Measurements from ENCODE around the gene MLPH. TPM values are rescaled to one million over a fixed set of nuclear protein-coding genes. Genes with fewer than 3 reads are reported as not detected.
A peak's percentile ranks its signal among the peaks of the same experiment; 100 is the strongest.

MLPH gene
- total and polyA plus RNA-seq, 2 experiments from 2014 or later = 8.1 to 10.8 TPM

GRCh38 chr2:237497009-237497837 is 10.2 kb downstream of the MLPH start:
- no peaks in the 10 kb centered on the region for H4K20me1 ChIP-seq (ENCODE audit: insufficient read depth)
- H3F3A ChIP-seq (ENCODE audit: insufficient read depth) = peaks cover 38% of the 10 kb centered on the region
- WGBS, 2 experiments (ENCODE audit: low coverage in 1 of 2, low lambda C conversion rate in 2 of 2, missing lambda C conversion rate in 2 of 2) = 67% methylated on average over 23 of the region's 23 CpGs
- DNase-seq = no peak
- in situ Hi-C loops (cut with MboI) = no loop called here
- no peaks in the 10 kb centered on the region for H3K36me3 ChIP-seq (ENCODE audit: low read depth)
- peak overlapping the region; percentile 88 for H3K27ac ChIP-seq
- peaks cover 16% of the 10 kb centered on the region for H3K79me2 ChIP-seq (ENCODE audit: insufficient read depth)
- no peaks in the 10 kb centered on the region for H3K9me3 ChIP-seq (ENCODE audit: low read depth)
- H3K9me2 ChIP-seq (ENCODE audit: insufficient read depth) = no peaks in the 10 kb centered on the region
- peak overlapping the region; percentile 36 for H3K4me3 ChIP-seq
- peak overlapping the region; percentile 81 for H3K9ac ChIP-seq
- peak overlapping the region; percentile 64 for H2AFZ ChIP-seq
- peaks cover 46% of the 10 kb centered on the region for H3K4me1 ChIP-seq (ENCODE audit: insufficient read depth)
- TF ChIP-seq EZH2phosphoT487 (IDR thresholded peaks at IDR 0.05; ENCODE audit: insufficient read depth, low read depth) = no peak
- TF ChIP-seq EZH2 (IDR thresholded peaks at IDR 0.05; ENCODE audit: insufficient read depth, poor library complexity, severe bottlenecking) = no peak
- H3K4me2 ChIP-seq (ENCODE audit: unreplicated experiment) = peak overlapping the region; percentile 67
- no peaks in the 10 kb centered on the region for H3K27me3 ChIP-seq (replicated peaks; ENCODE audit: insufficient read depth)

GRCh38 chr2:237497838-237498186 is 10.8 kb downstream of the MLPH start:
- no peaks in the 10 kb centered on the region for H3K9me3 ChIP-seq (ENCODE audit: low read depth)
- no peaks in the 10 kb centered on the region for H3K36me3 ChIP-seq (ENCODE audit: low read depth)
- H3F3A ChIP-seq (ENCODE audit: insufficient read depth) = peaks cover 43% of the 10 kb centered on the region
- H3K9me2 ChIP-seq (ENCODE audit: insufficient read depth) = no peaks in the 10 kb centered on the region
- 4 to 5% methylated on average over 10 of the region's 10 CpGs for WGBS, 2 experiments (ENCODE audit: low coverage in 1 of 2, low lambda C conversion rate in 2 of 2, missing lambda C conversion rate in 2 of 2)
- H3K9ac ChIP-seq = peak overlapping the region; percentile 81
- peak overlapping the region; percentile 88 for H3K27ac ChIP-seq
- H3K27me3 ChIP-seq (replicated peaks; ENCODE audit: insufficient read depth) = no peaks in the 10 kb centered on the region
- H3K4me2 ChIP-seq (ENCODE audit: unreplicated experiment) = peak overlapping the region; percentile 67
- TF ChIP-seq EZH2phosphoT487 (IDR thresholded peaks at IDR 0.05; ENCODE audit: insufficient read depth, low read depth) = no peak
- TF ChIP-seq EZH2 (IDR thresholded peaks at IDR 0.05; ENCODE audit: insufficient read depth, poor library complexity, severe bottlenecking) = no peak
- H3K79me2 ChIP-seq (ENCODE audit: insufficient read depth) = peaks cover 16% of the 10 kb centered on the region
- H2AFZ ChIP-seq = peak overlapping the region; percentile 64
- in situ Hi-C loops (cut with MboI) = no loop called here
- peaks cover 52% of the 10 kb centered on the region for H3K4me1 ChIP-seq (ENCODE audit: insufficient read depth)
- peak overlapping the region; percentile 36 for H3K4me3 ChIP-seq
- DNase-seq = peak; percentile 93
- H4K20me1 ChIP-seq (ENCODE audit: insufficient read depth) = no peaks in the 10 kb centered on the region

- H3K36me3 ChIP-seq (ENCODE audit: low read depth) = no peaks in the 10 kb centered on the region
- H4K20me1 ChIP-seq (ENCODE audit: insufficient read depth) = no peaks in the 10 kb centered on the region
- H3K27ac ChIP-seq = peak overlapping the region; percentile 88
- in situ Hi-C loops (cut with MboI) = no loop called here
- H3K9me2 ChIP-seq (ENCODE audit: insufficient read depth) = no peaks in the 10 kb centered on the region
- 32 to 35% methylated on average over 11 of the region's 11 CpGs for WGBS, 2 experiments (ENCODE audit: low coverage in 1 of 2, low lambda C conversion rate in 2 of 2, missing lambda C conversion rate in 2 of 2)
- H3K4me2 ChIP-seq (ENCODE audit: unreplicated experiment) = peak overlapping the region; percentile 67
- DNase-seq = peak; percentile 73
- H3K27me3 ChIP-seq (replicated peaks; ENCODE audit: insufficient read depth) = no peaks in the 10 kb centered on the region
- TF ChIP-seq EZH2 (IDR thresholded peaks at IDR 0.05; ENCODE audit: insufficient read depth, poor library complexity, severe bottlenecking) = no peak
- no peak for TF ChIP-seq EZH2phosphoT487 (IDR thresholded peaks at IDR 0.05; ENCODE audit: insufficient read depth, low read depth)
- H3K79me2 ChIP-seq (ENCODE audit: insufficient read depth) = peaks cover 17% of the 10 kb centered on the region
- peak overlapping the region; percentile 81 for H3K9ac ChIP-seq
- no peaks in the 10 kb centered on the region for H3K9me3 ChIP-seq (ENCODE audit: low read depth)
- peak overlapping the region; percentile 64; the same call in 1 of the 2 replicates for H2AFZ ChIP-seq
- peaks cover 55% of the 10 kb centered on the region for H3K4me1 ChIP-seq (ENCODE audit: insufficient read depth)
- H3F3A ChIP-seq (ENCODE audit: insufficient read depth) = peaks cover 43% of the 10 kb centered on the region
- peak overlapping the region; percentile 36; the same call in 1 of the 2 replicates for H3K4me3 ChIP-seq
Measured at GRCh38 chr2:237498341-237498740, 11.3 kb downstream of the MLPH start.

- 0 to 1% methylated on average over 13 of the region's 13 CpGs for WGBS, 2 experiments (ENCODE audit: low coverage in 1 of 2, low lambda C conversion rate in 2 of 2, missing lambda C conversion rate in 2 of 2)
- peak overlapping the region; percentile 95 for H3K27ac ChIP-seq
- peak overlapping the region; percentile 15 for H3K4me3 ChIP-seq
- H3K9ac ChIP-seq = peak overlapping the region; percentile 77
- no peak overlapping the region for H2AFZ ChIP-seq
- in situ Hi-C loops (cut with MboI) = no loop called here
- peaks cover 31% of the 10 kb centered on the region for H3K79me2 ChIP-seq (ENCODE audit: insufficient read depth)
- H3K9me2 ChIP-seq (ENCODE audit: insufficient read depth) = no peaks in the 10 kb centered on the region
- no peaks in the 10 kb centered on the region for H4K20me1 ChIP-seq (ENCODE audit: insufficient read depth)
- H3K4me2 ChIP-seq (ENCODE audit: unreplicated experiment) = peak overlapping the region; percentile 76
- H3K9me3 ChIP-seq (ENCODE audit: low read depth) = no peaks in the 10 kb centered on the region
- TF ChIP-seq EZH2 (IDR thresholded peaks at IDR 0.05; ENCODE audit: insufficient read depth, poor library complexity, severe bottlenecking) (no peak), EZH2phosphoT487 (IDR thresholded peaks at IDR 0.05; ENCODE audit: insufficient read depth, low read depth) (peak; percentile 9; the same call in 1 of the 2 replicates)
- DNase-seq = peak; percentile 100
- H3K4me1 ChIP-seq (ENCODE audit: insufficient read depth) = peaks cover 55% of the 10 kb centered on the region
- peaks cover 43% of the 10 kb centered on the region for H3F3A ChIP-seq (ENCODE audit: insufficient read depth)
- H3K27me3 ChIP-seq (replicated peaks; ENCODE audit: insufficient read depth) = no peaks in the 10 kb centered on the region
- H3K36me3 ChIP-seq (ENCODE audit: low read depth) = no peaks in the 10 kb centered on the region
Measured at GRCh38 chr2:237500681-237501424, 13.8 kb downstream of the MLPH start.

Data from GM23248 (cell line).